ENCODE data around the gene MICAL3. TPM values are rescaled to one million over a fixed set of nuclear protein-coding genes. Genes with fewer than 3 reads are reported as not detected.

MICAL3 gene
- total RNA-seq, 1 donor from 2014 or later = 47.5 TPM

DNA sequence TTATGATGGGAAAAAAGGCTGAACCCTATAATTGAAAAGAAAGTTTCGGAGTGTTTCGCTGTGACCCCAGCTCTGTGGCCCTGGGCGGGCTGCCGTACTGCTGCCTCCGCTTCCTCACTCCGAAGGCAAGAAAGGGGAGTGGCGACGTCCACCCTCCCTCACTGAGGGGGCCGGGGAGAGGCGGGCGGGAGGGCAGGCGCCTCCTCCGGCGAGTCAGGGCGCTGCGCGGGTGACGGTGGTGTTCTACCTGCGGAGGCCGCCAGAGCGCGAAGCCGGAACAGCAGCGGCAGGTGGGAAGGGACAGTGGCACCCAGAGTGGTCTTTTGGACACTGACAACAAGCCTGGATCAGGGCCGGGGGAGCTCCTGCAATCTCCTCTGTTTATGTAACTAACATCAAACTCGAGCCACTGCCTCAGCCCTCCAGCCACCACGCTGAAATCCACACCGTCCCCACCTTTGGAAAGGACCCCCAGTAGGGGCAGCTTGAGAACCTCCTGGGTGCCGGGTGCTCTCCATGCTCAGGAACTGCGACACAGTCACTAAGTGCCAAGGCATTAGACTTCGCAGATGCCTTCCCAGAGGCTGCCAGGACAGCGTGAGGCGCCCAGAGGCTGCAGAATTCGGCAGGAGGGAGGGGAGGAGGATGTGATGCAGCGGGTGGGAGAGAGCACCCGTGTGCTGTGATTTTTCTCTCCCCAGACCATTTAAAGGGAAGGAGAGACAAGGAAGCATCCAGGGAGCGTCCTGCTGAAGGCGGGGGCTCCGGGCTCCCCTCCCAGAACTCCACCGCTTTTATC, 275.6 kb downstream of the MICAL3 start:
- TF ChIP-seq, protein P1, sequence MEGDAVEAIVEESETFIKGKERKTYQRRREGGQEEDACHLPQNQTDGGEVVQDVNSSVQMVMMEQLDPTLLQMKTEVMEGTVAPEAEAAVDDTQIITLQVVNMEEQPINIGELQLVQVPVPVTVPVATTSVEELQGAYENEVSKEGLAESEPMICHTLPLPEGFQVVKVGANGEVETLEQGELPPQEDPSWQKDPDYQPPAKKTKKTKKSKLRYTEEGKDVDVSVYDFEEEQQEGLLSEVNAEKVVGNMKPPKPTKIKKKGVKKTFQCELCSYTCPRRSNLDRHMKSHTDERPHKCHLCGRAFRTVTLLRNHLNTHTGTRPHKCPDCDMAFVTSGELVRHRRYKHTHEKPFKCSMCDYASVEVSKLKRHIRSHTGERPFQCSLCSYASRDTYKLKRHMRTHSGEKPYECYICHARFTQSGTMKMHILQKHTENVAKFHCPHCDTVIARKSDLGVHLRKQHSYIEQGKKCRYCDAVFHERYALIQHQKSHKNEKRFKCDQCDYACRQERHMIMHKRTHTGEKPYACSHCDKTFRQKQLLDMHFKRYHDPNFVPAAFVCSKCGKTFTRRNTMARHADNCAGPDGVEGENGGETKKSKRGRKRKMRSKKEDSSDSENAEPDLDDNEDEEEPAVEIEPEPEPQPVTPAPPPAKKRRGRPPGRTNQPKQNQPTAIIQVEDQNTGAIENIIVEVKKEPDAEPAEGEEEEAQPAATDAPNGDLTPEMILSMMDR (conservative IDR thresholded peaks at IDR 0.05; ENCODE audit: low read depth, low read length) = peak; percentile 18
- H3K4me3 ChIP-seq (ENCODE audit: low read depth, low read length) = no peak overlapping the region
- DNase-seq (ENCODE audit: low read depth) = no peak

DNA sequence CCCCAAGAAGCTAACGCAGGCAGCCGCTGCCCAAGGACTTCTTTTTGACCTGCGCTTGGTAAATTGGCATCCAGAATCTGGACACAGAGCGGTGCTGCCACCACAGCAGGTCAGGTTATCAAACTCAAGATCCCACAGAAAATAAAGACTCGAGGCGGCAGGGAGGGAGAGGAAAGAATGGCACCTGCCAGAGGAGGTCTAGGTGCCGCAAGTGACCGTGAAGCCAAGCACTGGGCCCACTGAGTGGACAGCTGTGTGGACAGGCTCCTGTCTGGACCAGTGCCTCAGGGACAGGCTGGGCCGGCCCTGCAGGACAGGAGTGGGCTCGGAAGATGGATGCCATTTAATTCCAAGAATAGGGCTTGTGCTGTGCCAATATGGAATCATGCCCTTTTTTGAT, 277.4 kb downstream of the MICAL3 start:
- TF ChIP-seq, protein P1 (conservative IDR thresholded peaks at IDR 0.05; ENCODE audit: low read depth, low read length) = no peak
- H3K4me3 ChIP-seq (ENCODE audit: low read depth, low read length) = no peak overlapping the region
- DNase-seq (ENCODE audit: low read depth) = no peak

DNA sequence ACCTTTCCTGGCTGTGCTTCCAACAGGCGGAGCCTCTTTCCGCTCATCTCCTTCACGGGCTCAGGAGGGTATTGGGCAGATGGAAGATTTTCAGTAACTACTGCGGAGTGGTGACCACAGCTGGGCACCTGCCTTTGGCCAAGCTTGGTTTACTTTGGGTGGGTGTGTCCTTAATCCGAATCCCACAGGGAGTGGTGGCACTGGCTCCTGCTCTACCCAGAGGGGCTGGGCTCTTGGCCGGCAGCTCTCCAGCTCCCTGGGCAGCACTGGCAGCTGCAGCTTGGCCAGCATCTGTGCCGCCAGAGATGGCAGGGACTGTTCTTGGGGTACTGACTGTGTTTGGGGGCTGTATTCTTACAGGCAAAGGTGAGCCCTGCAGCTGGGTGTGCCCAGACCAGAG, 279.9 kb downstream of the MICAL3 start:
- TF ChIP-seq, protein P1 (conservative IDR thresholded peaks at IDR 0.05; ENCODE audit: low read depth, low read length) = no peak
- no peak overlapping the region for H3K4me3 ChIP-seq (ENCODE audit: low read depth, low read length)

DNA sequence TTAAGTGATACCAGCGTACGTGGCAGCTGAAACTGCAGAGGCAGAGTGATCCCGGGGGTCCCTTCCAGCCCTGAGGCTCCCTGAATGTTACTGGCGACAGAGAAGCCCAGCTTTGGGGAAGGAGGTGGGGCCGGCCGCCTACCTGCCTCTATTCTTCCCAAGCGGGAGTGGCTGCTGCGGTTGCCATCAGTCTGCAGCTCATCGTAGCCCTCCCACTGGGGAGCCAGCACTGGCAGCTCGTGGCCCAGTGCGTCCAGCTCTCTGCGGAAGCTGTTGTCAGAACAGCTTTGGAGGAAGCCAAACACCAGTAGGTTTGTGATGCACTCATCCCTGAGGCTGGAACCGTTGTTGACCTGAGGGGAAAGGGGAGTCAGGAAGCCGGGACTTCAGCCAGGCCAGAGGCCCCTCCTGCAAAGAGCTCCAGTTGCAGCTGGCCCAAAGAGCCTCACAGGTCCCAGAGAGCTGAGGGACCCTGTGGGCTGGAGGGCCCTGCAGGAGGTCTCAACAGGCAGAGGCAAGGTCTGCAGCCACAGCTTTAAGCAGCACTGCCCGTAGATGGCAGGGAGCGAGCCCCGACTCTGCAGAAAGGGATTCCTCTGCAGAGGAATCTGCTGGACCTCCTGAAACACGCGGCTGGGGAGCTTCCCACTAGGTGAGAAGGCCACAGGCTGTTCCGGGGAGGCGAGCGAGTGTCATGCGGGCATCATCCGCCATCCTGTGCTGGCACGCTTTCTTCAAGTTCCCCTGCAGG, 280.5 kb downstream of the MICAL3 start:
- no peak overlapping the region for H3K4me3 ChIP-seq (ENCODE audit: low read depth, low read length)
- TF ChIP-seq, protein P1 (conservative IDR thresholded peaks at IDR 0.05; ENCODE audit: low read depth, low read length) = no peak
- DNase-seq (ENCODE audit: low read depth) = no peak

More for the DNA sequence above, 279.9 kb downstream of the MICAL3 start:
- DNase-seq (ENCODE audit: low read depth) = no peak

DNA sequence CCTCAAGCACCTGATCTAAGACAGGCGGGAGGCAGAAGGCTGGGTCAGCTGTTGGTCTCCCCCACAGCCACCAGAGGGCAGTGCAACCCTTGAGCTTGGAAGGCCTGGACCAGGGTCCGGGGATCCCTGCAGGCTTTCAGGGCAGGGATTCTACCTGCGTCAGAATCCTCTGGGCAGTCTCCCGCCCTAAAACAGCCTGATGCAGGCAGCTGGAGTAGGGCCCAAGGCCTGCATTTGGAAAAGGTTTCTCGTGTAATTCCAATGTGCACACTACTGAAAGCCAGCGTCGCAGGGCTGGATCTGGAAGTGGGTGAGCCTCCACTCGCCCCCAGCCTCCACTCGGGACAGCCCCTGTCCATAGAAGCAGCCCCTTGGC, 281.8 kb downstream of the MICAL3 start:
- H3K4me3 ChIP-seq (ENCODE audit: low read depth, low read length) = no peak overlapping the region
- TF ChIP-seq, protein P1 (conservative IDR thresholded peaks at IDR 0.05; ENCODE audit: low read depth, low read length) = peak; percentile 87
- no peak for DNase-seq (ENCODE audit: low read depth)

DNA sequence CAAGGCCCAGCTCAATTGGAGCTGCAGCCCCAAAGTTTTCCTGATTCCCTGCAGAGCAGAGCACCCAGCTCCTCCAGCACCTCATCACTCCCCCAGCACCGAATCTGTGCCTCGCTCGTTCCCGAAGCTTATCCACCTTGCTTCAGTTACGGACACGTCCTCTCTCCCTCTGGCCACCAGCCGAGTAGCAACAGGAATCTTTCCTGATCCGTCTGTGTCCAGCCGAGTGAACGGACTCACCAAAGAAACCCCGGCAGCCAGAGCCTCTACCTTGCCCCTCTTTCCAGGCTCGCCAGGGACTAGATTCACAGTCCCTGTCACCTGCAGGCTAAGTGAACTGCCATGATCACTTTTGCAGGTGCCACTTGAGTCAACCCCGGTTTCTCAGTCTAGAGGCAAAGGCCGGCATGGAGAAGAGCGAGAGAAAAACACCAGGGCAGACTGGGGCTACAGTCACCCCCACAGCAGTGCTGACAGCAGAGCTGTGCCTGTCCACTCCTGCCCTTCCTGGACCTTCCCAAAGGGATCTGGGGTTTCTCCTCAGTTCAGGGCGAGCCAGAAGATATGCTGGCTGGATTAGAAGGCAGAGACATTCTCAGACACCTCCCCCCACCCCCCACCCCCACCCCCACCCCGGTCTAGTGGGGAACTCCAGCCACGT, 282.4 kb downstream of the MICAL3 start:
- H3K4me3 ChIP-seq (ENCODE audit: low read depth, low read length) = no peak overlapping the region
- TF ChIP-seq, protein P1 (conservative IDR thresholded peaks at IDR 0.05; ENCODE audit: low read depth, low read length) = no peak
- DNase-seq (ENCODE audit: low read depth) = no peak
